HepG2 (cell line): ENCODE measurements around the gene GPR61. TPM values are rescaled to one million over a fixed set of nuclear protein-coding genes. Genes with fewer than 3 reads are reported as not detected.
A peak's percentile ranks its signal among the peaks of the same experiment; 100 is the strongest.

ENCODE experiments used
- ARNT2 ChIP-seq: sonication (generic); formaldehyde crosslinking; IDR thresholded peaks from 2 replicates; pipeline ENCODE4 v1.8.0; 2022; ENCODE audit warnings: mild to moderate bottlenecking, low read depth, missing genetic modification reagents, moderate library complexity
- EEA1 ChIP-seq: sonication (generic); formaldehyde crosslinking; IDR thresholded peaks from 2 replicates; pipeline ENCODE4 v1.5.1; 2020; ENCODE audit warnings: mild to moderate bottlenecking, missing genetic modification reagents, borderline replicate concordance
- FOSL2 ChIP-seq: sonication (generic); formaldehyde crosslinking; IDR thresholded peaks from 2 replicates; pipeline ENCODE4 v1.4.0; 2020; ENCODE audit warnings: missing genetic modification reagents
- FOXK1 ChIP-seq: sonication (generic); formaldehyde crosslinking; IDR thresholded peaks from 2 replicates; pipeline ENCODE4 v1.4.0; 2020; ENCODE audit warnings: low read depth, missing genetic modification reagents, borderline replicate concordance
- IRF2 ChIP-seq: IDR thresholded peaks from 2 replicates; pipeline ENCODE4 v1.6.1; 2018; ENCODE audit warnings: missing genetic modification reagents, missing compliant biosample characterization
- KMT2B ChIP-seq: IDR thresholded peaks from 2 replicates; pipeline ENCODE4 v1.6.1; 2016; ENCODE audit warnings: missing genetic modification reagents, missing compliant biosample characterization
- MIER3 ChIP-seq: IDR thresholded peaks from 2 replicates; pipeline ENCODE4 v1.6.1; 2016; ENCODE audit warnings: missing compliant biosample characterization, borderline replicate concordance
- NFYB ChIP-seq: sonication (generic); formaldehyde crosslinking; IDR thresholded peaks from 2 replicates; pipeline ENCODE4 v1.4.0; 2020; ENCODE audit warnings: missing genetic modification reagents
- POLR2AphosphoS2 ChIP-seq: IDR thresholded peaks from 2 replicates; pipeline ENCODE4 v1.6.1; 2011; ENCODE audit warnings: low read depth, low read length, improper control_type of control experiment
- PPARG ChIP-seq: conservative IDR thresholded peaks from 2 replicates; pipeline ENCODE4 v1.6.1; 2016; ENCODE audit warnings: missing biosample characterization, missing genetic modification reagents
- SAP130 ChIP-seq: IDR thresholded peaks from 2 replicates; pipeline ENCODE4 v1.6.1; 2016; ENCODE audit warnings: low read depth
- TGIF2 ChIP-seq: IDR thresholded peaks from 2 replicates; pipeline ENCODE4 v1.6.1; 2016; ENCODE audit warnings: control low read depth, missing compliant biosample characterization
- ZNF383 ChIP-seq: sonication (generic); formaldehyde crosslinking; IDR thresholded peaks from 2 replicates; pipeline ENCODE4 v1.4.0; 2020; ENCODE audit warnings: missing genetic modification reagents, mild to moderate bottlenecking, borderline replicate concordance
- ZNF44 ChIP-seq: sonication (generic); formaldehyde crosslinking; IDR thresholded peaks from 2 replicates; pipeline ENCODE4 v1.5.1; 2020; ENCODE audit warnings: mild to moderate bottlenecking, missing genetic modification reagents
- ZNF615 ChIP-seq: sonication (generic); formaldehyde crosslinking; IDR thresholded peaks from 2 replicates; pipeline ENCODE4 v1.5.0; 2020; ENCODE audit warnings: mild to moderate bottlenecking, missing genetic modification reagents, borderline replicate concordance
- ZNF850 ChIP-seq: sonication (generic); formaldehyde crosslinking; conservative IDR thresholded peaks from 2 replicates; pipeline ENCODE4 v1.9.0; 2021; ENCODE audit warnings: mild to moderate bottlenecking, missing genetic modification reagents
- polyA plus RNA-seq, 8 experiments: library from polyadenylated mRNA; depleted of rRNA in 3 of 8; stranded (reverse) in 7 of 8; unstranded in 1 of 8; fragments of >200 nt; fragmentation: Illumina TruSeq in 4 of 8; extraction: Trizol in 4 of 8; gene quantifications; 2 replicates each; pipeline versions ENCODE4 v1.2.1 to v1.2.3, GENCODE V29; 2011 to 2016; ENCODE audit warnings: low read depth in 4 of 8, missing spikeins in 1 of 8, mixed read lengths in 1 of 8; ENCODE audit not compliant: insufficient read depth in 1 of 8
- total RNA-seq, 5 experiments: library from RNA; depleted of rRNA; stranded (reverse); fragments of >200 nt; fragmentation: Illumina TruSeq; extraction: Trizol; gene quantifications; 2 replicates each; pipeline ENCODE4 v1.2.3, GENCODE V29; 2016; ENCODE audit warnings: low read depth in 1 of 5
- TF ChIP-seq, protein P1 (sequence below): sonication (generic); formaldehyde crosslinking; IDR thresholded peaks from 2 replicates; pipeline ENCODE4 v1.4.0; 2020; ENCODE audit warnings: missing genetic modification reagents, borderline replicate concordance
- TF ChIP-seq, protein P2 (sequence below): sonication (generic); formaldehyde crosslinking; IDR thresholded peaks from 2 replicates; pipeline ENCODE4 v1.8.0; 2022; ENCODE audit warnings: missing genetic modification reagents, mild to moderate bottlenecking, moderate library complexity, borderline replicate concordance

The GPR61 gene
- total and polyA plus RNA-seq, 2 of the 13 experiments (the other 11 are each of a cell fraction or from before 2014, with no cell fraction given), result not detected

DNA sequence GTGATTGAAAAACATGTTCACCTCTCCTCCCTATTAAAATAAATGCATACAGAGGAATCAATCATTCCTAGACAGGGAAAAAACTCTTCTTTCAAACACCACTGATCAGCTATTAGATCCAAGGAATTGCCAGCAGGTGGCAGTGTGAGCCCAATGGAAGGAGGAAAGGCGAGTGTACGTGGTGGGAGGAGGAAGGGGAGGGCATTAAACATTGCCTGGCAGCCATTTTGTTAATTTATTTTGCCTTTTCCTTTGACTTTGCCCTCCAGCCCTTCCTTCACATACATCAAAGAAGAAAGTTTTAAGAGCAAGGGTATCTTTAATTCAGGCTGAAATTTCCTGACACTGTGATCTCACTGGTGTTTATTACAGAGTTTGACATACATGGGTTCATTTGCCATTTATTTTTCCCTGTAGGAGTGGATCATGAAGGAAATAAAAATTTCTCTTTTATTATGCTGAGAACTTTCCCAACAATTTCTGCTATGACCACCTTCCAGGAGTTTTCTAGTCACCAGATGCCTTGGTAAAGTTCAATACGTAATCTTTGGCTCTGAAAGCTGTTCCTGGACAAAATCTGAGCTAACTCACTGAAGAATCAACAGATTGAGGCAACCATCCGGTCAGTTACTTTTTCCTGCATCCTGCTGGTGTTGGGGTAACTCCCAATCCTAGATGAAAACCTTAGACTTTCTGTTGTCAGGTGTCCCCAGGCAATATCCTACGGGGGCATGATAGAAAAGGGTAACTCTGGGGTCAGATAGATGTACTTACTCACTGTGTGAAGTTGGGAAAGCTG is 6.8 kb downstream of the GPR61 start (continued):
- TF ChIP-seq KMT2B (CRISPR knock-in tag) (peak; percentile 27; the same call in 1 of the 2 replicates), FOSL2 (CRISPR knock-in tag) (peak; percentile 20; the same call in 1 of the 2 replicates), MIER3 (CRISPR knock-in tag) (peak; percentile 72; the same call in 1 of the 2 replicates), NFYB (no peak), PPARG (CRISPR knock-in tag) (peak; percentile 36; the same call in 1 of the 2 replicates), POLR2AphosphoS2 (no peak), ARNT2 (CRISPR knock-in tag) (no peak), ZNF850 (CRISPR knock-in tag) (no peak), TGIF2 (no peak), ZNF383 (CRISPR knock-in tag) (no peak), ZNF615 (no peak), IRF2 (CRISPR knock-in tag) (peak; percentile 46; the same call in 1 of the 2 replicates), ZNF44 (no peak), SAP130 (peak; percentile 53), EEA1 (CRISPR knock-in tag) (no peak), FOXK1 (CRISPR knock-in tag) (peak; percentile 40; the same call in 1 of the 2 replicates)
- TF ChIP-seq, protein P1, sequence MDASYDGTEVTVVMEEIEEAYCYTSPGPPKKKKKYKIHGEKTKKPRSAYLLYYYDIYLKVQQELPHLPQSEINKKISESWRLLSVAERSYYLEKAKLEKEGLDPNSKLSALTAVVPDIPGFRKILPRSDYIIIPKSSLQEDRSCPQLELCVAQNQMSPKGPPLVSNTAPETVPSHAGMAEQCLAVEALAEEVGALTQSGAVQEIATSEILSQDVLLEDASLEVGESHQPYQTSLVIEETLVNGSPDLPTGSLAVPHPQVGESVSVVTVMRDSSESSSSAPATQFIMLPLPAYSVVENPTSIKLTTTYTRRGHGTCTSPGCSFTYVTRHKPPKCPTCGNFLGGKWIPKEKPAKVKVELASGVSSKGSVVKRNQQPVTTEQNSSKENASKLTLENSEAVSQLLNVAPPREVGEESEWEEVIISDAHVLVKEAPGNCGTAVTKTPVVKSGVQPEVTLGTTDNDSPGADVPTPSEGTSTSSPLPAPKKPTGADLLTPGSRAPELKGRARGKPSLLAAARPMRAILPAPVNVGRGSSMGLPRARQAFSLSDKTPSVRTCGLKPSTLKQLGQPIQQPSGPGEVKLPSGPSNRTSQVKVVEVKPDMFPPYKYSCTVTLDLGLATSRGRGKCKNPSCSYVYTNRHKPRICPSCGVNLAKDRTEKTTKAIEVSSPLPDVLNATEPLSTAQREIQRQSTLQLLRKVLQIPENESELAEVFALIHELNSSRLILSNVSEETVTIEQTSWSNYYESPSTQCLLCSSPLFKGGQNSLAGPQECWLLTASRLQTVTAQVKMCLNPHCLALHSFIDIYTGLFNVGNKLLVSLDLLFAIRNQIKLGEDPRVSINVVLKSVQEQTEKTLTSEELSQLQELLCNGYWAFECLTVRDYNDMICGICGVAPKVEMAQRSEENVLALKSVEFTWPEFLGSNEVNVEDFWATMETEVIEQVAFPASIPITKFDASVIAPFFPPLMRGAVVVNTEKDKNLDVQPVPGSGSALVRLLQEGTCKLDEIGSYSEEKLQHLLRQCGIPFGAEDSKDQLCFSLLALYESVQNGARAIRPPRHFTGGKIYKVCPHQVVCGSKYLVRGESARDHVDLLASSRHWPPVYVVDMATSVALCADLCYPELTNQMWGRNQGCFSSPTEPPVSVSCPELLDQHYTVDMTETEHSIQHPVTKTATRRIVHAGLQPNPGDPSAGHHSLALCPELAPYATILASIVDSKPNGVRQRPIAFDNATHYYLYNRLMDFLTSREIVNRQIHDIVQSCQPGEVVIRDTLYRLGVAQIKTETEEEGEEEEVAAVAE (CRISPR knock-in tag), result no peak
- TF ChIP-seq, protein P2, sequence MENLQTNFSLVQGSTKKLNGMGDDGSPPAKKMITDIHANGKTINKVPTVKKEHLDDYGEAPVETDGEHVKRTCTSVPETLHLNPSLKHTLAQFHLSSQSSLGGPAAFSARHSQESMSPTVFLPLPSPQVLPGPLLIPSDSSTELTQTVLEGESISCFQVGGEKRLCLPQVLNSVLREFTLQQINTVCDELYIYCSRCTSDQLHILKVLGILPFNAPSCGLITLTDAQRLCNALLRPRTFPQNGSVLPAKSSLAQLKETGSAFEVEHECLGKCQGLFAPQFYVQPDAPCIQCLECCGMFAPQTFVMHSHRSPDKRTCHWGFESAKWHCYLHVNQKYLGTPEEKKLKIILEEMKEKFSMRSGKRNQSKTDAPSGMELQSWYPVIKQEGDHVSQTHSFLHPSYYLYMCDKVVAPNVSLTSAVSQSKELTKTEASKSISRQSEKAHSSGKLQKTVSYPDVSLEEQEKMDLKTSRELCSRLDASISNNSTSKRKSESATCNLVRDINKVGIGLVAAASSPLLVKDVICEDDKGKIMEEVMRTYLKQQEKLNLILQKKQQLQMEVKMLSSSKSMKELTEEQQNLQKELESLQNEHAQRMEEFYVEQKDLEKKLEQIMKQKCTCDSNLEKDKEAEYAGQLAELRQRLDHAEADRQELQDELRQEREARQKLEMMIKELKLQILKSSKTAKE, result no peak
